IMR-90 (cell line): ENCODE data around the gene NXPE3.
"Not testable (repeated sequence)": the region's sequence is repeated elsewhere in the genome, so short reads cannot be mapped to it uniquely, and the experiment has no call there.

ENCODE experiments used
- CTCF ChIP-seq: conservative IDR thresholded peaks from 2 replicates; pipeline ENCODE4 v1.5.1; 2012; ENCODE audit warnings: mild to moderate bottlenecking, low read depth, low read length, improper control_type of control experiment
- FOS ChIP-seq: fragments of 150-350 bp; IDR thresholded peaks from 2 replicates; pipeline ENCODE4 v1.6.1; 2016; ENCODE audit warnings: low read depth, low read length
- POLR2A ChIP-seq: IDR thresholded peaks from 2 replicates; pipeline ENCODE4 v1.6.1; 2012; ENCODE audit warnings: mild to moderate bottlenecking, low read depth, low read length
- RAD21 ChIP-seq: IDR thresholded peaks from 2 replicates; pipeline ENCODE4 v1.6.1; 2012; ENCODE audit warnings: low read length, improper control_type of control experiment
- RFX5 ChIP-seq: IDR thresholded peaks from 2 replicates; pipeline ENCODE4 v1.8.0; 2012; ENCODE audit warnings: low read depth, mild to moderate bottlenecking, low read length, moderate library complexity

GRCh38 chr3:101777745-101778281 lies 1.2 kb upstream of the NXPE3 start:
- not testable (repeated sequence) for TF ChIP-seq CTCF, RAD21, RFX5, POLR2A, FOS
